Neuronal stem cell (in vitro differentiated cells): ENCODE results near the gene ATAD3A.

ENCODE experiments used
- DNase-seq: peaks from one replicate; pipeline ENCODE4 v3.0.0-alpha.2; 2013; ENCODE audit warnings: low spot score
- H2AFZ ChIP-seq: one replicate; pipeline ENCODE4 v1.6.1; 2013; ENCODE audit warnings: mild to moderate bottlenecking, low read length, inconsistent platforms
- H2AK5ac ChIP-seq: 2 replicates; pipeline ENCODE4 v1.6.1; 2013; ENCODE audit warnings: low read depth, mild to moderate bottlenecking, inconsistent platforms, low read length, moderate library complexity, mixed read lengths
- H2BK120ac ChIP-seq: 2 replicates; pipeline ENCODE4 v1.6.1; 2013; ENCODE audit warnings: low read depth, mild to moderate bottlenecking, inconsistent platforms, low read length, moderate library complexity, mixed read lengths
- H2BK12ac ChIP-seq: one replicate; pipeline ENCODE4 v1.6.1; 2013; ENCODE audit warnings: low read length, inconsistent platforms
- H2BK15ac ChIP-seq: 2 replicates; pipeline ENCODE4 v1.6.1; 2013; ENCODE audit warnings: mild to moderate bottlenecking, low read length, inconsistent platforms, mixed read lengths
- H2BK5ac ChIP-seq: one replicate; pipeline ENCODE4 v1.6.1; 2013; ENCODE audit warnings: inconsistent platforms, mild to moderate bottlenecking, low read length, moderate library complexity
- H3K14ac ChIP-seq: one replicate; pipeline ENCODE4 v1.6.1; 2013; ENCODE audit warnings: low read length, inconsistent platforms
- H3K18ac ChIP-seq: 2 replicates; pipeline ENCODE4 v1.6.1; 2013; ENCODE audit warnings: low read length, inconsistent platforms
- H3K23ac ChIP-seq: 2 replicates; pipeline ENCODE4 v1.6.1; 2013; ENCODE audit warnings: low read depth, mild to moderate bottlenecking, mixed read lengths, low read length, inconsistent platforms; ENCODE audit not compliant: poor library complexity
- H3K27ac ChIP-seq: replicated peaks from 3 replicates; pipeline ENCODE4 v1.5.1; 2013; ENCODE audit warnings: low read length, inconsistent platforms
- H3K27me3 ChIP-seq, 3 experiments: 2 replicates each; pipeline ENCODE4 v1.6.1; 2013; ENCODE audit warnings: low read length in 3 of 3, mild to moderate bottlenecking in 2 of 3, inconsistent platforms in 1 of 3, low read depth in 1 of 3, mixed read lengths in 1 of 3, moderate library complexity in 1 of 3; ENCODE audit not compliant: control insufficient read depth in 3 of 3, insufficient read depth in 3 of 3
- H3K36me3 ChIP-seq, 2 donors: replicated peaks in 1 of 2; 2 replicates each; pipeline ENCODE4 v1.6.1; 2013; ENCODE audit warnings: low read length in 2 of 2; ENCODE audit not compliant: control insufficient read depth in 2 of 2, insufficient read depth in 2 of 2
- H3K4ac ChIP-seq: 2 replicates; pipeline ENCODE4 v1.6.1; 2013; ENCODE audit warnings: inconsistent platforms, mild to moderate bottlenecking, low read length, moderate library complexity
- H3K4me1 ChIP-seq, 2 donors: 1 replicate in 1 of 2; 2 replicates in 1 of 2; pipeline ENCODE4 v1.6.1; 2013; ENCODE audit warnings: low read length in 2 of 2, low read depth in 1 of 2; ENCODE audit not compliant: control insufficient read depth in 2 of 2, insufficient read depth in 1 of 2
- H3K4me2 ChIP-seq: one replicate; pipeline ENCODE4 v1.6.1; 2013; ENCODE audit warnings: mild to moderate bottlenecking, low read length, inconsistent platforms; ENCODE audit not compliant: insufficient read depth, poor library complexity, severe bottlenecking
- H3K4me3 ChIP-seq, 2 donors: 2 replicates each; pipeline ENCODE4 v1.5.1; 2013; ENCODE audit warnings: low read length in 2 of 2, mild to moderate bottlenecking in 2 of 2, inconsistent platforms in 1 of 2, moderate library complexity in 1 of 2
- H3K79me1 ChIP-seq: one replicate; pipeline ENCODE4 v1.6.1; 2013; ENCODE audit warnings: low read depth, mild to moderate bottlenecking, inconsistent platforms, low read length, moderate library complexity
- H3K9ac ChIP-seq: one replicate; pipeline ENCODE4 v1.6.1; 2013; ENCODE audit warnings: mild to moderate bottlenecking, low read depth, low read length, inconsistent platforms; ENCODE audit not compliant: poor library complexity
- H3K9me3 ChIP-seq, 2 donors: replicated peaks in 1 of 2; 2 replicates each; pipeline versions ENCODE3 to v1.6.1; 2013; ENCODE audit warnings: low read length in 2 of 2, mild to moderate bottlenecking in 2 of 2, inconsistent platforms in 1 of 2, low read depth in 1 of 2, mixed read lengths in 1 of 2, moderate library complexity in 1 of 2; ENCODE audit not compliant: control insufficient read depth in 2 of 2, insufficient read depth in 1 of 2
- H4K8ac ChIP-seq: one replicate; pipeline ENCODE4 v1.6.1; 2013; ENCODE audit warnings: low read depth, mild to moderate bottlenecking, inconsistent platforms, low read length, moderate library complexity
- H4K91ac ChIP-seq: one replicate; pipeline ENCODE4 v1.6.1; 2013; ENCODE audit warnings: low read length, low read depth, mild to moderate bottlenecking, inconsistent platforms; ENCODE audit not compliant: poor library complexity
- WGBS, 2 donors: extraction: QIAGEN DNeasy Blood & Tissue Kit; methylation state at CpG; one replicate each; pipeline ENCODE4 v1.1.7; 2013; ENCODE audit warnings: missing lambda C conversion rate in 2 of 2, mixed read lengths in 1 of 2; ENCODE audit not compliant: insufficient read length in 2 of 2, insufficient replicate concordance in 1 of 2; ENCODE audit errors: extremely low coverage in 2 of 2; 5-methylcytosine and 5-hydroxymethylcytosine counted together

ATAD3A gene

DNA sequence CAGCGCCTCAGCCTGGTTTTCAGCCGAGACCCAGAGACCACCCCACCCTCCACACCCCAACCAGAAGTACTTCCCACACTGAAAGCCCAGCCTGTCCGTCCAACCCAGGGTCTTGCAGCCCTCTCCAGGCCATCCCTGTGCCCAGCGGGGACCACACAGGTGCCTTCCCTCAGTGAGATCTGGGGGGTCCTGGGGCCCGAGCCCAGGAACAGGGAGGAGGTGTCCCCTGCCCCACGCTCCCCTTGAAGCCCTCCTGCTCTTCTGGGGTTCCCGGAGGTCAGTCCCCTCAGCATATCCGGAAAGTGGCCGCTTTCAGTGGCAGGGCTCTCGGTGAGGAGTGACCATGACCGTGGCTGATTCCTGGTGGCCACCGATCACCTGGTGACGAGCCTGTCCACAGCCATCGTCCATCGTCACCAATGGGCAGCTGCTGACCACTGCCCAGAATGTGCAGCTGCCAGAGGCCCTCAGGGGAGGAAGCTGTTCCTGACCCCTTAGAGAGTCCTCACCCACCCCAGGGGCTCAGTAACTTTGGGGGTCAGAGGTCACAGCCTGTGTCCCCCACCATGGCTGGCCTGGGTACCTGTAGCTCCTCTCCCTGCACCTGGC lies 25.1 kb downstream of the ATAD3A start:
- peak overlapping the region; percentile 30 for H3K9ac ChIP-seq
- DNase-seq: no peak
- no peak overlapping the region for H3K4ac ChIP-seq
- peak overlapping the region; percentile 92 for H3K23ac ChIP-seq
- H3K4me1 ChIP-seq: peaks cover 0 to 12% of the 10 kb centered on the region in 2 donors
- H2BK15ac ChIP-seq: no peak overlapping the region
- no peak overlapping the region for H3K18ac ChIP-seq
- peak overlapping the region; percentile 22 for H2BK12ac ChIP-seq
- no peak overlapping the region for H3K14ac ChIP-seq
- peak overlapping the region; percentile 24 for H2BK5ac ChIP-seq
- H3K79me1 ChIP-seq: peaks cover 36% of the 10 kb centered on the region
- no peak overlapping the region for H2BK120ac ChIP-seq
- no peak overlapping the region for H3K27ac ChIP-seq
- no peak overlapping the region for H3K4me3 ChIP-seq
- H4K91ac ChIP-seq: peak overlapping the region; percentile 30
- H3K27me3 ChIP-seq: no peaks in the 10 kb centered on the region
- peaks cover 0 to 2% of the 10 kb centered on the region in 2 donors for H3K9me3 ChIP-seq
- no peak overlapping the region for H4K8ac ChIP-seq
- no CpG with 5 or more reads among the region's 15 CpGs for WGBS, 2 donors
- no peak overlapping the region for H2AFZ ChIP-seq
- no peak overlapping the region for H3K4me2 ChIP-seq
- no peak overlapping the region for H2AK5ac ChIP-seq
- peaks cover 16 to 20% of the 10 kb centered on the region in 2 donors for H3K36me3 ChIP-seq

DNA sequence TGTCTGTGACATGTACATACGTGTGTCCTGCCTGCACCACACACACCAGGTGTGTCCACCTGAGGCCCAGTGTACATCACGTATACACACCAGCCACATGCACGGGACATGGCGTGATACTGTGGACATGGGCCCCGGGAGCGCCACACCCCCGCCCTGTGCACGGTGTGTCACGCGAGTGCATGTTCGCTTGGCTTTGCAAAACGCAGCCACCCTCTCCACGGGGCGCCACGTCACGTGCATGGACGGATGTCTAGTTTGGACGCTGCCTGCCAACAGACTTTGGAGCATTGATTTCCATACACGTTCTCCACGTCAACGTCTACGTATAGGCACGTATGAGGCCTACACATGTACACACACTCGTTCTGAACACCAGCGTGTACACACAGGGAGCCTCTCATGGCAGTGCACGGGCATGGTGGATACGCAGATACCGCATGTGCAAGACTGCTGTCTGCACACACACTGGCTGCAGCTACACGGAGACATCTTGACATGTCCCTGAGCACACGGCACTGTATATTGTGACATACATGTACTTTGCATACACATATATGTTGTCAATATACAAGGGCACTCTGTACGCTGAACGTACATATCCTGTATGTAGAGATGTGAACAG lies 25.8 kb downstream of the ATAD3A start:
- Histone ChIP-seq H3K4me2 (no peak overlapping the region), H3K79me1 (peaks cover 38% of the 10 kb centered on the region), H3K4me1 (peaks cover 0 to 12% of the 10 kb centered on the region in 2 donors), H3K9me3 (peaks cover 0 to 2% of the 10 kb centered on the region in 2 donors), H2BK12ac (no peak overlapping the region), H2AK5ac (no peak overlapping the region), H3K14ac (peak overlapping the region; percentile 94), H3K23ac (peak overlapping the region; percentile 96), H3K18ac (peak overlapping the region; percentile 19), H2BK5ac (no peak overlapping the region), H4K91ac (no peak overlapping the region), H3K4ac (no peak overlapping the region), H2AFZ (no peak overlapping the region), H3K4me3 (peak overlapping the region in 1 of 2 donors; percentile 28), H2BK120ac (no peak overlapping the region), H4K8ac (peak overlapping the region; percentile 23), H3K27ac (no peak overlapping the region), H2BK15ac (no peak overlapping the region), H3K36me3 (peaks cover 19 to 24% of the 10 kb centered on the region in 2 donors), H3K27me3 (no peaks in the 10 kb centered on the region), H3K9ac (peak overlapping the region; percentile 66)
- no peak for DNase-seq
- WGBS, 2 donors: no CpG with 5 or more reads among the region's 32 CpGs

DNA sequence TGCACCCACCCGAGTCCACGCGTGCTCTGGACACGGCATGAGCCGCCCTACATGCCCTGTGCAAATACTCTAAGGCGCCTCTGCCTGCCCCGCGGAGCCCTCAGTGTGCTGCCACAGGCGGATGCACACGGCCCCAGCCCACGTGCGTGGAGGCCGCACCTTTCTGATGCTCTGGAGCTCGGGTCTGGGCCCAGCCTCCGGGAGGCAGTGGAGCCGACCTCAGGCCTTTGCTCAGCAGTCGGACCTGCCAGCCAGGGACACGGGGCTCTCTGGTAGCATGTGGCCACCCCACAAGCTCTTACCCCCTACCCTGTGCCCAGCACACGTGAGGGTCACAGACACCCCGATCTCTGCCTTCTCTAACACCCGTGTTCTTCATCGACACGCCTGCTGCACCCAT lies 26.4 kb downstream of the ATAD3A start:
- H3K4ac ChIP-seq: no peak overlapping the region
- H3K23ac ChIP-seq: peak overlapping the region; percentile 96
- peaks cover 42% of the 10 kb centered on the region for H3K79me1 ChIP-seq
- no CpG with 5 or more reads among the region's 23 CpGs for WGBS, 2 donors
- no peak overlapping the region for H2BK12ac ChIP-seq
- H3K4me2 ChIP-seq: no peak overlapping the region
- H2BK5ac ChIP-seq: no peak overlapping the region
- peaks cover 0 to 2% of the 10 kb centered on the region in 2 donors for H3K9me3 ChIP-seq
- no peak overlapping the region for H2AK5ac ChIP-seq
- peak overlapping the region; percentile 58 for H2BK15ac ChIP-seq
- H4K8ac ChIP-seq: no peak overlapping the region
- H3K36me3 ChIP-seq: peaks cover 19 to 29% of the 10 kb centered on the region in 2 donors
- H2BK120ac ChIP-seq: no peak overlapping the region
- H3K27me3 ChIP-seq: no peaks in the 10 kb centered on the region
- no peak overlapping the region for H3K9ac ChIP-seq
- no peak overlapping the region for H4K91ac ChIP-seq
- peaks cover 0 to 12% of the 10 kb centered on the region in 2 donors for H3K4me1 ChIP-seq
- H3K18ac ChIP-seq: no peak overlapping the region
- no peak for DNase-seq
- H3K4me3 ChIP-seq: no peak overlapping the region
- H3K14ac ChIP-seq: peak overlapping the region; percentile 99
- no peak overlapping the region for H2AFZ ChIP-seq
- H3K27ac ChIP-seq: no peak overlapping the region

DNA sequence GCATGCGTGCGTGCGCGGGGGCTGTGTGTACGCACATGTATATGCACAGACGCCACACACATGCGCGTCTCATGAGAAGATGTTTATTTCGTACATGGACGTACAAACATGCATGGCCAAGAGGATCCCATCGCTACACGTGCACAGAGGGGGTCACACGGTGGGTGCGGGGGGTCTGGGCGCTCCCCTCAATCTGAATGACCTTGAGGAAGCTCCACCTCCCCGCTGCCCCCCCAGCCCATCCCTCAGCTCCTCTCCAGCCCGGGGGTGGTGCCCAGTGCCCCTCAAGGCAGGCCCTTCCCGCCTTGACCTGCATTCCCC lies 27.0 kb downstream of the ATAD3A start:
- Histone ChIP-seq H3K4me2 (peak overlapping the region; percentile 96), H3K18ac (peak overlapping the region; percentile 95), H3K4me1 (peaks cover 0 to 12% of the 10 kb centered on the region in 2 donors), H3K4ac (peak overlapping the region; percentile 66), H2BK5ac (peak overlapping the region; percentile 66), H3K27me3 (no peaks in the 10 kb centered on the region), H2BK12ac (peak overlapping the region; percentile 73), H2AFZ (no peak overlapping the region), H3K36me3 (peaks cover 19 to 29% of the 10 kb centered on the region in 2 donors), H4K8ac (no peak overlapping the region), H3K9ac (peak overlapping the region; percentile 97), H2AK5ac (peak overlapping the region; percentile 99), H3K14ac (peak overlapping the region; percentile 99), H3K4me3 (peak overlapping the region in 1 of 2 donors; percentile 88), H3K23ac (peak overlapping the region; percentile 96), H3K79me1 (peaks cover 43% of the 10 kb centered on the region), H4K91ac (no peak overlapping the region), H2BK120ac (no peak overlapping the region), H3K9me3 (peaks cover 0 to 2% of the 10 kb centered on the region in 2 donors), H3K27ac (no peak overlapping the region), H2BK15ac (peak overlapping the region; percentile 58)
- WGBS, 2 donors: no CpG with 5 or more reads among the region's 18 CpGs
- no peak for DNase-seq
